Caco-2 (cell line): ENCODE measurements around the gene LIG1. TPM values are rescaled to one million over a fixed set of nuclear protein-coding genes. Genes with fewer than 3 reads are reported as not detected.
"Not testable (repeated sequence)": the region's sequence is repeated elsewhere in the genome, so short reads cannot be mapped to it uniquely, and the experiment has no call there.

Experiments used
- BruUV-seq: library from RNA; stranded (reverse); fragments of 400-500 nt; replicated peaks from 2 replicates; lab custom pipeline; 2021; lab: Mats Ljungman, UMichigan
- CTCF ChIA-PET: fragments of 300-600 bp; sonication (Branson Sonifier 250); formaldehyde crosslinking; loops from one replicate; lab custom pipeline; 2022; ENCODE audit warnings: antibody characterized with exemption; lab: Charles Lee
- POLR2A ChIA-PET: fragments of 300-600 bp; sonication (Branson Sonifier 250); formaldehyde crosslinking; loops from one replicate; lab custom pipeline; 2022; ENCODE audit warnings: antibody characterized with exemption; lab: Charles Lee
- DNase-seq, 2 experiments: peaks; one replicate each; pipeline versions ENCODE4 v3.0.0 to v3.0.0-alpha.2; 2020 to 2022
- H3K27me3 ChIP-seq: replicated peaks from 2 replicates; pipeline ENCODE4 v1.6.0; 2011; ENCODE audit warnings: low read length; ENCODE audit not compliant: control insufficient read depth, insufficient read depth
- H3K36me3 ChIP-seq: 2 replicates; pipeline ENCODE4 v1.5.1; 2011; ENCODE audit warnings: low read length; ENCODE audit not compliant: control insufficient read depth, insufficient read depth
- H3K4me1 ChIP-seq: fragments of 250-450 bp; sonication (Bioruptor Pico); 2 replicates; pipeline ENCODE4 v1.5.1; 2020; ENCODE audit warnings: mild to moderate bottlenecking
- H3K4me3 ChIP-seq: 2 replicates; pipeline ENCODE4 v1.5.1; 2011; ENCODE audit warnings: low read depth, mild to moderate bottlenecking, control low read depth, low read length
- H3K9me3 ChIP-seq: fragments of 250-450 bp; sonication (Bioruptor Pico); 2 replicates; pipeline ENCODE4 v1.5.1; 2020; ENCODE audit warnings: mild to moderate bottlenecking, moderate library complexity
- H3K27ac Mint-ChIP-seq: one replicate; pipeline ENCODE4 v1.8.0; 2022; ENCODE audit warnings: mixed read lengths; ENCODE audit not compliant: unreplicated experiment
- H3K27me3 Mint-ChIP-seq: one replicate; pipeline ENCODE4 v1.8.0; 2022; ENCODE audit warnings: mixed read lengths; ENCODE audit not compliant: insufficient read depth, unreplicated experiment
- H3K36me3 Mint-ChIP-seq: one replicate; pipeline ENCODE4 v1.8.0; 2022; ENCODE audit warnings: mild to moderate bottlenecking, mixed read lengths; ENCODE audit not compliant: insufficient read depth, unreplicated experiment
- H3K4me1 Mint-ChIP-seq: one replicate; pipeline ENCODE4 v1.8.0; 2022; ENCODE audit warnings: low read depth, mixed read lengths; ENCODE audit not compliant: unreplicated experiment
- H3K4me3 Mint-ChIP-seq: one replicate; pipeline ENCODE4 v1.8.0; 2022; ENCODE audit warnings: mild to moderate bottlenecking, moderate library complexity, mixed read lengths; ENCODE audit not compliant: unreplicated experiment
- H3K9me3 Mint-ChIP-seq: one replicate; pipeline ENCODE4 v1.8.0; 2022; ENCODE audit warnings: mixed read lengths; ENCODE audit not compliant: unreplicated experiment
- intact Hi-C: fragments of 100-400 bp; cut with micrococcal nuclease; formaldehyde crosslinking; loops from one replicate; pipeline ENCODE4 v1.10.0; 2022; ENCODE audit not compliant: unreplicated experiment
- total RNA-seq: library from RNA; stranded (reverse); gene quantifications from 2 replicates; pipeline ENCODE4 v1.2.3, GENCODE V29; 2022
- TF ChIP-seq, protein P1 (sequence below), 2 experiments: fragments of 200-600 bp in 1 of 2; IDR thresholded peaks; 1 replicate in 1 of 2; 2 replicates in 1 of 2; pipeline versions ENCODE4 v1.5.1 to v1.8.0; 2011 to 2022; ENCODE audit warnings: antibody characterized with exemption in 1 of 2, control low read depth in 1 of 2, inconsistent platforms in 1 of 2, low read depth in 1 of 2, low read length in 1 of 2, mild to moderate bottlenecking in 1 of 2, moderate library complexity in 1 of 2; ENCODE audit not compliant: insufficient read depth in 1 of 2, severe bottlenecking in 1 of 2, unreplicated experiment in 1 of 2

LIG1 gene
- total RNA-seq, 1 experiment from 2014 or later = 78.7 TPM

DNA sequence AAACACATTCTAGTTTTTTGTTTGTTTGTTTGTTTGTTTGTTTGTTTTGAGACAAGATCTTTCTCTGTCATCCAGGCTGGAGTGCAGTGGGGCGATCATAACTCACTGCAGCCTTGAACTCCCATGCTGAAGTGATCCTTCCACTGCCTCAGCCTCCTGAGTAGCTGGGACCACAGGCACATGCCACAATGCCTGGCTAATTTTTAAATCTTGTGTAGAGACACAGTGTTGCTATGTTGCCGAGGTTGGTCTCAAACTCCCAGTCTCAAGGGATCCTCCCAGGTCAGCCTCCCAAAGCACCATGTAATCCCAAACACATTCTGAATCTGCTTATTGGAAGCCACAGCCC, 75.3 kb downstream of the LIG1 start:
- ChIA-PET POLR2A (no interaction called here), CTCF (no interaction called here)
- Histone ChIP-seq H3K9me3 (peaks cover 4% of the 10 kb centered on the region; the same call in 1 of the 2 replicates), H3K27me3 (no peaks in the 10 kb centered on the region; the same call in 1 of the 2 replicates), H3K36me3 (no peaks in the 10 kb centered on the region), H3K4me3 (no peak overlapping the region), H3K4me1 (no peaks in the 10 kb centered on the region)
- TF ChIP-seq, protein P1, sequence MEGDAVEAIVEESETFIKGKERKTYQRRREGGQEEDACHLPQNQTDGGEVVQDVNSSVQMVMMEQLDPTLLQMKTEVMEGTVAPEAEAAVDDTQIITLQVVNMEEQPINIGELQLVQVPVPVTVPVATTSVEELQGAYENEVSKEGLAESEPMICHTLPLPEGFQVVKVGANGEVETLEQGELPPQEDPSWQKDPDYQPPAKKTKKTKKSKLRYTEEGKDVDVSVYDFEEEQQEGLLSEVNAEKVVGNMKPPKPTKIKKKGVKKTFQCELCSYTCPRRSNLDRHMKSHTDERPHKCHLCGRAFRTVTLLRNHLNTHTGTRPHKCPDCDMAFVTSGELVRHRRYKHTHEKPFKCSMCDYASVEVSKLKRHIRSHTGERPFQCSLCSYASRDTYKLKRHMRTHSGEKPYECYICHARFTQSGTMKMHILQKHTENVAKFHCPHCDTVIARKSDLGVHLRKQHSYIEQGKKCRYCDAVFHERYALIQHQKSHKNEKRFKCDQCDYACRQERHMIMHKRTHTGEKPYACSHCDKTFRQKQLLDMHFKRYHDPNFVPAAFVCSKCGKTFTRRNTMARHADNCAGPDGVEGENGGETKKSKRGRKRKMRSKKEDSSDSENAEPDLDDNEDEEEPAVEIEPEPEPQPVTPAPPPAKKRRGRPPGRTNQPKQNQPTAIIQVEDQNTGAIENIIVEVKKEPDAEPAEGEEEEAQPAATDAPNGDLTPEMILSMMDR (IDR thresholded peaks at IDR 0.05; ENCODE audit: insufficient read depth in 1 of 2, low read depth in 1 of 2, low read length in 1 of 2, severe bottlenecking in 1 of 2, unreplicated experiment in 1 of 2) = no peak
- Mint-ChIP-seq H3K36me3 (no peaks in the 10 kb centered on the region), H3K9me3 (peaks cover 6% of the 10 kb centered on the region), H3K27me3 (peaks cover 16% of the 10 kb centered on the region), H3K4me1 (no peaks in the 10 kb centered on the region), H3K4me3 (no peak overlapping the region), H3K27ac (no peak overlapping the region)
- no TSS peak for BruUV-seq
- intact Hi-C loops = no loop called here
- no peak for DNase-seq

DNA sequence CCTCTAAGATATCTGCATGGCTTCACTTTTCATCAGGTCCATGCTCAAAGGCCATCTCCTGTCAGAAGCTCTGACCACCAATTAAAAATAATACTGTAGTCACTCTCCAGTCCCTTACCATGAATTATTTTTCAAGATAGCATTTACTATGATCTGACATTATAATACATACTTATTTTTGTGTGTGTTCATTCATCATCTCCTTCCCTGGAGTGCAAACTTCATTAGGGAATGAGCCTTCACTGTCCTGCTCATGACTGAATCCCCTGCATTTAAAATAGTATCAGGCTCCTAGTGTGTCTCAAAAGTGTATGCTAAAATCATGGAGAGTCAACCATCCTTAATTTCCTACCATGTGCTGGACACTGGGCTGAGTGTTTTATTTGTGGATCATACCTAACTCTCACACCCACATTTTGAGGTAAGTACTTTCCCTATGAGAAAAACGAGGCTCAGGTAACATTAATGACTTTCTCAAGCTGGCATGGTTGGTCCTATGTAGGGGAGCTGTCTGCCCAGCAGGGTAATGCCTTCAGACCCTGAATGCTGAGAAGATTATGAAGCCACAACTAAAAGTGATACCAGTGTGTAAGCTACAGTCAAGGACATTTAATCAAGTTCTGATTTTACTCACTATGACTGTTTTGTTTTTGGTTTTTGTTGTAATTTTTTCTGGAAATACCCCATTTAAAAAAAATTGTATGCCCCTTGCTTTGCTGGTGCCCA, 75.9 kb downstream of the LIG1 start:
- Mint-ChIP-seq H3K4me3 (no peak overlapping the region), H3K4me1 (no peaks in the 10 kb centered on the region), H3K9me3 (peaks cover 6% of the 10 kb centered on the region), H3K27ac (no peak overlapping the region), H3K36me3 (no peaks in the 10 kb centered on the region), H3K27me3 (peaks cover 16% of the 10 kb centered on the region)
- CTCF ChIA-PET = no interaction called here
- H3K9me3 ChIP-seq = peaks cover 4% of the 10 kb centered on the region; the same call in 1 of the 2 replicates
- H3K36me3 ChIP-seq = no peaks in the 10 kb centered on the region
- no peaks in the 10 kb centered on the region for H3K4me1 ChIP-seq
- no peaks in the 10 kb centered on the region; the same call in 1 of the 2 replicates for H3K27me3 ChIP-seq
- intact Hi-C loops = no loop called here
- TF ChIP-seq, protein P1 (IDR thresholded peaks at IDR 0.05; ENCODE audit: insufficient read depth in 1 of 2, low read depth in 1 of 2, low read length in 1 of 2, severe bottlenecking in 1 of 2, unreplicated experiment in 1 of 2) = no peak
- DNase-seq = no peak
- no TSS peak for BruUV-seq
- POLR2A ChIA-PET = no interaction called here
- no peak overlapping the region for H3K4me3 ChIP-seq

GRCh38 chr19:48091111-48091718, 78.9 kb downstream of the LIG1 start:
- POLR2A ChIA-PET, CTCF ChIA-PET, BruUV-seq, H3K4me1 Mint-ChIP-seq, H3K9me3 ChIP-seq, DNase-seq, H3K9me3 Mint-ChIP-seq, H3K27me3 ChIP-seq, H3K36me3 ChIP-seq, H3K36me3 Mint-ChIP-seq, intact Hi-C loops, H3K4me3 ChIP-seq, H3K4me1 ChIP-seq, H3K27ac Mint-ChIP-seq, H3K4me3 Mint-ChIP-seq: not testable (repeated sequence)
- peaks cover 12% of the 10 kb centered on the region for H3K27me3 Mint-ChIP-seq
